ENCODE measurements around the gene TRIM26.
"Not testable (repeated sequence)": the region's sequence is repeated elsewhere in the genome, so short reads cannot be mapped to it uniquely, and the experiment has no call there.

TRIM26 gene

DNA sequence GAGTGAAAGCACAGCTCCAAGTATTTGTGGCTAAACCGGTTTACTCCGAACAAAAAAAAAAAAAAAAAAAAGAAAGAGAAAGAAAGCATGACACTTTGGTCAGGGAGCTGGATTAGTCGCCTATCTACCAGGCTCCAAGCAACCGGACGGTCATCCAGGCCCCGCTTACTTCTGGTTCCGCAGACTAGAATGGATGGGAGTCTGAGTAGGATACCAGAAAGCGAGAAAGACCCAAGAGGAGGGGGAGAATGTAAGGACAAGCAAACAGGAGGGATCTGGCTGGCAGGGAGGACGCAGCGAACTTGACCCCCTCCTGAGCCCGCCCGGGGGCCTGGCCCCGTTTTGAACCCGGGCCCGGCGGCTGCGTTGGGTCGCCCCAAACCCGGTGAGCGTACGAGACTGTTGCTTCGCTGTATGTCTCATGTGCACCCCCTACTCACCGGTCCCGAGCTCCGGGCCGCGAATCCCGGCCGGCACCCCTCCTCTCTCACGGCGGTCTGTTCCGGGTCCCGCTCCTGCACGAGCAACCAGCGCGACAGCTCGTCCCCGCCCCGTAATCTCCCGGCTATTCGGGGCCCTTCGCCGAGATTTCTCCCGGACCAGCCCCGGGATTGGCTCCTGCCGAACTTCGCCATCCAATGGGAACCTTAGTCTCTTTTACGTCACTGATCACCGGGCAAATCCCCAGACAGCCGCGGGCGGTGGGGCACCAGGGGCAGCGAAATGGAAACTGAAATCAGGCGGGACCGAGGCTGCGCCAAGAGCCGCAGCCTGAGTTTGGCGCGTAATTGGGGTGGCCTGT is at the start of gene TRIM26:
Gene TRIM26 (minus strand): TSS at position 542 of the 802 bp plus-strand sequence. CDS start 14,303 bp downstream, outside the sequence.
- no peaks in the 10 kb centered on the region for H3K27me3 ChIP-seq (ENCODE audit: control insufficient read depth, insufficient read depth, low read length)

DNA sequence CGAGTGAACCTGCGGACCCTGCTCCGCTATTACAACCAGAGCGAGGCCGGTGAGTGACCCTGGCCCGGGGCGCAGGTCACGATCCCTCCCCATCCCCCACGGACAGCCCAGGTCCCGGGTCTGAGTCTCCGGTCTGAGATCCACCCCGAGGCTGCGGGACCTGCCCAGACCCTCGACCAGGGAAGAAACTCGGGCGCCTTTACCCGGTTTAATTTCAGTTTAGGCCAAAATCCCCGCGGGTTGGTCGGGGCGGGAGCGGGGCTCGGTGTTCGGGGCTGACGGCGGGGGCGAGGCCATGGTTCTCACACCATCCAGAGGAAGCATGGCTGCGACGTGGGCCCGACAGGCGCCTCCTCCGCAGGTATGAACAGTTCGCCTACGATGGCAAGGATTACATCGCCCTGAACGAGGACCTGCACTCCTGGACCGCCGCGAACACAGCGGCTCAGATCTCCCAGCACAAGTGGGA is 46.9 kb upstream of the TRIM26 start:
- H3K4me1 ChIP-seq (ENCODE audit: control insufficient read depth, insufficient read depth, low read length): peaks cover 3% of the 10 kb centered on the region
- no peaks in the 10 kb centered on the region for H3K36me3 ChIP-seq (ENCODE audit: control insufficient read depth, insufficient read depth, low read length)
- peak overlapping the region; percentile 82 for H3K27ac ChIP-seq (ENCODE audit: low read depth, low read length)

More for the DNA sequence above, at the start of gene TRIM26:
- Histone ChIP-seq H3K4me3 (ENCODE audit: low read length) (peak within 1 kb of the TSS; percentile 92), H3K36me3 (ENCODE audit: control insufficient read depth, insufficient read depth, low read length) (no peaks in the 10 kb centered on the region), H3K27ac (ENCODE audit: low read depth, low read length) (peak within 1 kb of the TSS; percentile 98), H3K9ac (ENCODE audit: low read length) (peak within 1 kb of the TSS; percentile 99), H3K4me1 (ENCODE audit: control insufficient read depth, insufficient read depth, low read length) (peaks cover 8% of the 10 kb centered on the region)

GRCh38 chr6:30259140-30260035 is 46.2 kb upstream of the TRIM26 start:
- peaks cover 3% of the 10 kb centered on the region for H3K27me3 ChIP-seq (ENCODE audit: control insufficient read depth, insufficient read depth, low read length)
- peaks cover 3% of the 10 kb centered on the region for H3K4me1 ChIP-seq (ENCODE audit: control insufficient read depth, insufficient read depth, low read length)
- H3K27ac ChIP-seq (ENCODE audit: low read depth, low read length): peak overlapping the region; percentile 82
- H3K36me3 ChIP-seq (ENCODE audit: control insufficient read depth, insufficient read depth, low read length): no peaks in the 10 kb centered on the region
- peak overlapping the region; percentile 55 for H3K9ac ChIP-seq (ENCODE audit: low read length)
- peak overlapping the region; percentile 91 for H3K4me3 ChIP-seq (ENCODE audit: low read length)

More for the DNA sequence above, 46.9 kb upstream of the TRIM26 start:
- peaks cover 3% of the 10 kb centered on the region for H3K27me3 ChIP-seq (ENCODE audit: control insufficient read depth, insufficient read depth, low read length)
- H3K4me3 ChIP-seq (ENCODE audit: low read length): peak overlapping the region; percentile 91
- H3K9ac ChIP-seq (ENCODE audit: low read length): no peak overlapping the region

DNA sequence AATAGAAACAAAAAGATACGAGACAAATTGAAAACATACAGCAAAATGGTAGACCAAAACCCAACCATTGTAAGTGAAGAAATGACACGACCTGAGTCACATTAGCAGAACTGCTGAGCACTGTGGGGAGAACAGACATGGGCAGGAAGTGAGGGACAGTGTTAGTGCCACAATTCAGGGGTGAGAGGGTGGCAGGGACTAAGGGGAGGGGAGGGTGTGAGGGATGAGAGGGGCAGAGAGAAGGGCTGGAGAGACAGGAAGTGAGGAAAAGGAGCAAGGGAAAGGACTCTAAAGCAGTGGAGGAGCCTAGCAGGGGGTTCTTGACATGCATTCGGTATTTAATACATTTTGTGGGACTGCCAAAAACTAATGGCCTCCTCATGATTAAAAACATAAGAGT is 45.0 kb upstream of the TRIM26 start:
- peaks cover 3% of the 10 kb centered on the region for H3K4me1 ChIP-seq (ENCODE audit: control insufficient read depth, insufficient read depth, low read length)
- no peaks in the 10 kb centered on the region for H3K36me3 ChIP-seq (ENCODE audit: control insufficient read depth, insufficient read depth, low read length)
- H3K27ac ChIP-seq (ENCODE audit: low read depth, low read length): no peak overlapping the region
- H3K4me3 ChIP-seq (ENCODE audit: low read length): no peak overlapping the region
- H3K27me3 ChIP-seq (ENCODE audit: control insufficient read depth, insufficient read depth, low read length): peaks cover 3% of the 10 kb centered on the region
- H3K9ac ChIP-seq (ENCODE audit: low read length): no peak overlapping the region

GRCh38 chr6:30252417-30252816 is 39.2 kb upstream of the TRIM26 start:
- not testable (repeated sequence) for H3K4me1 ChIP-seq (ENCODE audit: control insufficient read depth, insufficient read depth, low read length); H3K27ac ChIP-seq (ENCODE audit: low read depth, low read length); H3K9ac ChIP-seq (ENCODE audit: low read length); H3K4me3 ChIP-seq (ENCODE audit: low read length); H3K36me3 ChIP-seq (ENCODE audit: control insufficient read depth, insufficient read depth, low read length); H3K27me3 ChIP-seq (ENCODE audit: control insufficient read depth, insufficient read depth, low read length)

DNA sequence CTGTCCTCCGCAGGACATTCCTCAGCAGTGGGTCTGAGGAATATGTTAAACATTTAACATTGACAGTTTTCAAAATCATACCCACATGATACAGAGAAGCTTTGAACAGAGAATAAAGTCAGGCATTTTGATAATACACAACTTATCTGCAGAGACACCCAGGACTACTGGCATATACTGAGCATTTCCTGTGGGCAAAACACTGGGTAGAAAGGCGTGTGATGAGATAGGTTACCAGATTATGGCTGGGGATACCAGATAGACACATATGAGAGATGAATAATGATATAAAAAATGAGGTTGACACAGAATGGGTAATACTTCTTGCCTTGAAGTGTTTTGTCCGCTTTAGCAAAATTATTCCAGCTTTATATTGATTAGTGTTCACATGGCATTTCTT is 31.4 kb upstream of the TRIM26 start:
- Histone ChIP-seq H3K27me3 (ENCODE audit: control insufficient read depth, insufficient read depth, low read length) (no peaks in the 10 kb centered on the region), H3K36me3 (ENCODE audit: control insufficient read depth, insufficient read depth, low read length) (no peaks in the 10 kb centered on the region), H3K9ac (ENCODE audit: low read length) (no peak overlapping the region), H3K4me3 (ENCODE audit: low read length) (no peak overlapping the region), H3K27ac (ENCODE audit: low read depth, low read length) (no peak overlapping the region), H3K4me1 (ENCODE audit: control insufficient read depth, insufficient read depth, low read length) (no peaks in the 10 kb centered on the region)

GRCh38 chr6:30238178-30238795 is 25.1 kb upstream of the TRIM26 start:
- Histone ChIP-seq H3K9ac (ENCODE audit: low read length) (no peak overlapping the region), H3K27ac (ENCODE audit: low read depth, low read length) (no peak overlapping the region), H3K4me3 (ENCODE audit: low read length) (no peak overlapping the region), H3K36me3 (ENCODE audit: control insufficient read depth, insufficient read depth, low read length) (no peaks in the 10 kb centered on the region), H3K27me3 (ENCODE audit: control insufficient read depth, insufficient read depth, low read length) (no peaks in the 10 kb centered on the region), H3K4me1 (ENCODE audit: control insufficient read depth, insufficient read depth, low read length) (no peaks in the 10 kb centered on the region)

- H3K27me3 ChIP-seq (ENCODE audit: control insufficient read depth, insufficient read depth, low read length): no peaks in the 10 kb centered on the region
- H3K4me1 ChIP-seq (ENCODE audit: control insufficient read depth, insufficient read depth, low read length): no peaks in the 10 kb centered on the region
- no peaks in the 10 kb centered on the region for H3K36me3 ChIP-seq (ENCODE audit: control insufficient read depth, insufficient read depth, low read length)
- H3K4me3 ChIP-seq (ENCODE audit: low read length): no peak overlapping the region
- H3K27ac ChIP-seq (ENCODE audit: low read depth, low read length): no peak overlapping the region
- H3K9ac ChIP-seq (ENCODE audit: low read length): no peak overlapping the region
Observed at GRCh38 chr6:30234356-30234755, 21.1 kb upstream of the TRIM26 start.

GRCh38 chr6:30231067-30231466 is 17.9 kb upstream of the TRIM26 start:
- Histone ChIP-seq H3K4me3 (ENCODE audit: low read length) (no peak overlapping the region), H3K9ac (ENCODE audit: low read length) (no peak overlapping the region), H3K4me1 (ENCODE audit: control insufficient read depth, insufficient read depth, low read length) (no peaks in the 10 kb centered on the region), H3K36me3 (ENCODE audit: control insufficient read depth, insufficient read depth, low read length) (no peaks in the 10 kb centered on the region), H3K27ac (ENCODE audit: low read depth, low read length) (no peak overlapping the region), H3K27me3 (ENCODE audit: control insufficient read depth, insufficient read depth, low read length) (no peaks in the 10 kb centered on the region)

DNA sequence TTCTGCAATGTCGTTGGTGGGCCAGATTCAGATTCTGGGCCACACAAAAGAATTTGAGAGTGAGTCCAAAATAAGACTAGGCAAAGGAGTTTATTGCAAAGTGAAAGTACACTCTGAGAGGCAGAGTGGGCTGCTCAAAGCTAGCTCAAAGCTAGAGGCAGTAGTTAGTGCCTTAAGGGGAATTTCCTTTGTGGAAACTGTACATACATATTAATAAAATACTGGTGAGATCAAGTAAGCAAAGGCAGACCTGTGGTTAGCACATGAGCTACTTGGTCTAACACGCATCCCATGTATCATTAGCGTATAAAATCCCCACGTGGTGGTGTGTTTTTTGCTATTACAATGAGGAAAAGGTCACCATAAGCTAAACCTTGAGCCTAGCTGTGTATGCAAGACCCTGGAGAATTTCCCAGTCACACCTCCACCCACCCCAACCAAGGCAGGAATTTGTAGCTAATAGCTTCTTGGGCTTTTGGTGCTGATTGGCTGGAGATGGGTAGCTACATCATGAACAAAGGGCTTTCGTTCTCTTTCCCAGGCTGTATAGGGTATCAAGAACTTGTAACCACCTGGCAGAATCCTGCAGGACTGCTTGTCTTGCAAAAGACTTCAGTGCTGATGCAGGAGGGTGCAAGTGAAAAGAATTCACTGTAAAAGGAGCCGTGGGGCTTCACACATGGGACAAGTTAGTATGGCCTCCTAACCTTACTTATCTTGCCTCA is 14.7 kb upstream of the TRIM26 start:
- Histone ChIP-seq H3K27me3 (ENCODE audit: control insufficient read depth, insufficient read depth, low read length) (no peaks in the 10 kb centered on the region), H3K27ac (ENCODE audit: low read depth, low read length) (no peak overlapping the region), H3K36me3 (ENCODE audit: control insufficient read depth, insufficient read depth, low read length) (no peaks in the 10 kb centered on the region), H3K4me3 (ENCODE audit: low read length) (no peak overlapping the region), H3K9ac (ENCODE audit: low read length) (no peak overlapping the region), H3K4me1 (ENCODE audit: control insufficient read depth, insufficient read depth, low read length) (no peaks in the 10 kb centered on the region)

GRCh38 chr6:30227242-30227722 is 14.1 kb upstream of the TRIM26 start:
- Histone ChIP-seq H3K36me3 (ENCODE audit: control insufficient read depth, insufficient read depth, low read length) (no peaks in the 10 kb centered on the region), H3K27me3 (ENCODE audit: control insufficient read depth, insufficient read depth, low read length) (no peaks in the 10 kb centered on the region), H3K27ac (ENCODE audit: low read depth, low read length) (no peak overlapping the region), H3K4me3 (ENCODE audit: low read length) (no peak overlapping the region), H3K4me1 (ENCODE audit: control insufficient read depth, insufficient read depth, low read length) (no peaks in the 10 kb centered on the region), H3K9ac (ENCODE audit: low read length) (no peak overlapping the region)

All from rectal smooth muscle tissue (tissue), 1 donor.